GM18858 (cell line): ENCODE results near the gene VSTM4.

ENCODE experiments used
- ATAC-seq: cut with Tn5 transposase; IDR thresholded peaks from one replicate; pipeline ENCODE4 v1.9.1; 2021; ENCODE audit not compliant: unreplicated experiment

VSTM4 gene

DNA sequence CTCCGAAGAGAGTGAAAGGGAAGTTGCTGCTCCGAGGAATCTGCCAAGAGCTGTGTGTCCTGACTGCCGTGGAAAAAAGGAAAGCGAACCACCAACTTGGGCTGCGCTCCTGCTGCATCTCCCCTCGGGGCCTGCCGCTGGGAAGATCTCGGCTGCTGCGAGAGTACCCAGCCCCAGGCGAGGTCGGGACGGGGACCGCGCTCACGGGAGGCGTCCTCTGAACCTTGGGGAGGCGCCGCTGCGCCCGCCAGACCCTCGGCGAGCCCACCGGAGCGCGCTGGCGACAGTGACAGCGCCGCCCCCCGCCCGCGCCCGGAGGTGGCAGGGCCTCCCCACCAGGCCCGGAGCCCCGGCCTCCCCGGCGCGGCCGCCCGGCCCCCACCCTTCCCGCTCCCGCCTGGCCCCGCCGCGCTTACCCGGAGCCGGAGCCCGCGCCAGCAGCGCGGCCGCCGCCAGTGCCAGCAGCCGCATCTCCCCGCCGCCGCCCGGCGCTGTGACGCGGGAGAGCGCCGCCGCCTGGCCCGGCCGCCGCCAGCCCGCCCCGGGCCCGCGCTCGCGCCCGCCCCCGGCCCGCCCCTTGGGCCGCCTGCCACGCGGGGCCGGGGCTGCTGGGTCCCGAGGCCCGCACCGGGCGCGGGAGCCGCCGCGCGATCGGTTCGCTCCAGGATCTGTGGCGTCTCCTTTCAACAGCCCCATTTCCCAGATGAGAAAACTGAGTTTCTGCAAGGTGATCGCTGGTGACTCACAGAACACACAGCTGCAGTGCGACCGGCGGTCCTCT is at the start of gene VSTM4:
VSTM4 (minus strand) TSS at position 508 of the 781 bp plus-strand sequence; CDS start at position 471, 37 bp downstream.
- ATAC-seq: no peak

- peak; percentile 63 for ATAC-seq
Measured at GRCh38 chr10:49164559-49165188, 49.4 kb upstream of the VSTM4 start.

DNA sequence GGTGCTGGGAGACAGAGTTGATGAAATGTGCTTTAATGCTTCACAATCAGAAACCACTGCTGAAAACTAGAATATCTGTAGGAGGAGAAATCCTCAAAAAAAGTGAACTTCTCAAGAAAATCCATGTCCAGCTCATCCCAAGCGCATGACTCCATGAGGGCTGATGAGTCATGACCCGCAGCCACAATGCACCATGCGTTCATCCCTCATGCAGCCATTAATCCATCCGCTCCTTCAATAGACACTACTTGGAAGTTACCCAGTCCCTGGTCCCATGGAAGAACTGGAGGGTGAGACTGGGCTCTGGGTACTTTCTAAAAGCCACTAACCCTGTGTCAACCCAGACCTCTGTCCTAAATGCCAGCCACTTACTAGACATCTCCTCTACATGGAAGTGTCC is 48.4 kb upstream of the VSTM4 start:
- no peak for ATAC-seq

DNA sequence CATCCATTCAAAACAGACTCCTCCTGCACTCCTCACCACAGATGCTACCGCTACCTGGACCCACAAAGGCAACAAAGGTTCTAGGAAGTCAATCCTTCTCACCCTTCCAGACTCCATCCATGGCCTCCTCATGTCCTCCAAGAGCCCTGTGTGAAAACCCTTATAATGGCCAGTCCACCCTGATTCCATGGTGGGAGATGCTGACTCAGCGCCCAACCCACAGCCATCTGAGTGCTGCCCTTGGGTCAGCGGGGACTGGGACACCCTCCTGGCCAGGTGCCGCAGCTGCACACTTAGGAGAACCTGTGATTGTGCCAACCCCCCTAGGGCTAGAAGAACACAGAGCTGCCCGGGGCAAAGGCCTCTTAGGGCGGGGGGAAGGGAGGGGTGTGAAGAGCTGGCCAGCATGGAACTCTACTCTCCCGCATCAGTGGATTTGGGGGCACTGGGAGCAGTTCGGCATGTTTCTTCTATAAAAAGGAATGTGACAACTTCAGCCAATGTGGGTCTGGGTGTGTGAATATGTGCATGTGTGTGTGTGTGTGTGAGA is 47.5 kb upstream of the VSTM4 start:
- ATAC-seq: no peak

DNA sequence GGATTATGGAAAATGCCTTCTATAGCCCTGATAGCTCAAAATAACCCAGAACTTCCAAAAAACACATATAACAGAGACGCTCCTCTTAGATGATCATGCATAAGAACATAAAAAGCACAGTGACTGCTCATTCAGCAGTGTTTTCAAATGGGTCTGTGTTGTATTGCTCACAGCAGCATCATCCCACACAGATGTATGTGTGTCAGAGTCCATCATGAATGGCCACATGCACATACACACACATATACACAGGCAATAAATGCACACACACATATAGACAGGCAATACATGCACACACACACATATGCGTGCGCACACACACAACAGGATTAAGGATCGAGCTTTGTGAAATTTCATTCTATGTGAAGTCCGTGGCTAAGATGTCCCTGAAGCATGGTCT is 46.7 kb upstream of the VSTM4 start:
- no peak for ATAC-seq

DNA sequence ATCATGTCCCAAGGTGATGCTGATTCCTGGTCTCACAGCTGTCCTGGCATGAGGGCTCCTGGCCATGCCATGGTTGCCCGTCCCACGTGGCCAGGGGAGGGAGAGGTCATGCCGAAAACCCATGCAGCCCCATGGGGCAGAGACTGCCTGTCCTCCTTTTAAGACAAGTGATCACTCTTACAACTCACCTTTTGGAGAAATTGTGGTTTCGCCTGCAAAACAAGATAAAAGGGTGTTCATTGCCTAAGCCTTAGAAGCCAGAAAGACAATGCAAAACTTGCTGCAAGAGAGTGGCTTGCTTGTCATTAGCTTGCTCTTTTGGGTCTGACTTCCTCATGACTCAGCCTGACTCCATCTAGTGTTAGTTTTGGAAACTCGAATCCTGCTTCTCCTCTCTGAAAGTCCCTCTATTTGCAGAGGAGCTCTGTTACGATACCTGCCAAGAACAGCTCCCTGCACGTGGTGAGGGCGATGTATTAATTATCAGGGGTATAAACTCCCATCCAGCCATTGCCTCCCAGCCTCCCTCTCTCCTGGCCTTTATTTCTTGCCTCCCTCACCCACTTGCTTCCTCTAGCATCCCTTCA is 46.2 kb upstream of the VSTM4 start:
- ATAC-seq: no peak

- ATAC-seq: no peak
Measured at GRCh38 chr10:49160814-49161213, 45.5 kb upstream of the VSTM4 start.

GRCh38 chr10:49160110-49160509 is 44.8 kb upstream of the VSTM4 start:
- no peak for ATAC-seq

GRCh38 chr10:49158915-49159314 is 43.6 kb upstream of the VSTM4 start:
- no peak for ATAC-seq

- ATAC-seq: no peak
Measured at GRCh38 chr10:49158404-49158803, 43.1 kb upstream of the VSTM4 start.

DNA sequence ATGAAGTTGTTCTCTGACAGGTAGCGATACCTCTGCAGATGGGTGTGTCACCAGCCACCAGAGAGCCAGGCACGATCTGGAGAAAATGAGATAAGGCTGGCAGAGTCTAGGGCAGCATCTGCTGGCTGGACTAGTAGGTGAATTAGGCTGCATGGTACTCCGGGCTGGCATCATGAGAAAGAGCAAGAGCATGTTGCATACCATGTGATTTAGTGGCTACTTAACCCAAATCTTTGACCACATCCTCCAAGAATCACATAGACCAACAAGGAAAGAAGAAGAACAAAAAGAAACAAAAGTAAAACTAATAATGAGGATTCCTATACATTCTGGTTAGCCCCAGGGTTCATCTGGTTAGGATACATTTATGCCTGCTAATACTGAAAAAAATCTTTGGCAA is 41.9 kb upstream of the VSTM4 start:
- no peak for ATAC-seq

DNA sequence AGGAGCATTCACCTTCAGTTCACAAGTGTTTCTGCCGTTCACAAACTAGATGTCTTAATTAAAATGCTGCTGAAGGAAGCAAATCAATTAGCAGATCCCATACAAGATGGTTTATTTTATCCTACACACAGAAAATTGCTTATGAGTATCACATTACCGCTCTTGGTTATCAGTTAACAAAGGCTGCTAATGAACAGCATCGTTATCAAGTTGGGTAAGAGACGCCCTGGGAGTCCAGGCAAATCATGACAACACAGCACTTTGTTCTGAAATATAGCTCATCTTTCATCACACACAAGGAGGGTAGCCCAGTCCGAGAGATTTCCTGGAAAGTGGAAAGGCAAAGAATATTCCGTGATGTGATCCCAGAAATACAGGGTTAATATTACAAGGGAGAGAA is 39.3 kb upstream of the VSTM4 start:
- ATAC-seq: no peak

DNA sequence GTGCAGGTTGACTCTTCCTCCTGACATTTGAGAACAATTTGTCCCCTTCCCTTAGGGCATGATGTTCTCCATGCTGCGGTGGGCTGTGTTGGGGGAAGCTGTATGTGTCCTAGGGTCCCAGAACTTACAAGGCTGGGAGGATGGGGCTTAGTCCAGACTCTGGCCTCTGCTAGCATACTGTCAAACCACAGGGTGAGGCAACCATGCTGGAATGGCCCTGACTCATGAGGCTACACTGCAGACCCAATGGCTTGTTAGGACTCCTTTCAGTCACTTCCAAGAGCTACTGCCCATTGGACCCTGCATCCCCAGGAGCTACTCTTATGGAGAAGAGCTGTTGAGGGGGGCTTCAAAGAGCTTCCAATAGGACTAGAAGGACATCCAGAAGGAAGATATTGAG is 38.6 kb upstream of the VSTM4 start:
- no peak for ATAC-seq

DNA sequence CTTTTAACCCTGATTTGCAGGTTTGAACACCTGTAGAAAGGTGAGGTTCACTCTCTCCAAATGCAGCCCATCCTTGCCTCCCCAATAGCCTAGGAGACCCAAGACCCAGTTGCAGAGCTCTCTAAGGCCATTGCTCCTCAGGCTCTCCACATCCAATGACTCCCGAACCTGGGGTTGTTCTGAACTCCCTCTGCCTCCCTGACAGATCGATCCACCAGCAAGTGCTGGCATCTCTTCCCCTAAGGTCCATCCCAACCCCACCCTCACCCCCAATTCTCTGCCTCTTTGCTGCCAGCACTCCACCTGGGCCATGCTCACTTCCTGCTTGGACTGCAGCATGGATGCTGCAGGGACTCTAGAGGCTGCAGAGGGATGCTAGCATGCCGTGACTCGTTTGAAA is 37.8 kb upstream of the VSTM4 start:
- ATAC-seq: no peak

GRCh38 chr10:49152663-49153062 is 37.3 kb upstream of the VSTM4 start:
- no peak for ATAC-seq

DNA sequence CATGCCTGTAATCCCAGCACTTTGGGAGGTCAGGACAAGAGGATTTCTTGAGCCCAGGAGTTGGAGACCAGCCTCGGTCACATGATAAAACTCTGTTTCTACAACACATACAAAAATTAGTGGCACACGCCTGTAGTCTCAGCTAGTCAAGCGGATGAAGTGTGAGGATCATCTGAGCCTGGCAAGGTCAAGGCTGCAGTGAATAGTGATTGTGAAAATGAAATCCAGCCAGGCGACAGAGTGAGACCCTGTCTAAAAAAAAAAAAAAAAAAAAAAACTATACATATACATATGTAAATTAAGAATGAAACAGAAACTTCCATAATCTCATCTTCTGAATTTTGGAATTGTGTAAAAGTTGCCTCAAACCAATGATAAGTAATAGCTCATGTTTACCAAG is 36.7 kb upstream of the VSTM4 start:
- no peak for ATAC-seq

DNA sequence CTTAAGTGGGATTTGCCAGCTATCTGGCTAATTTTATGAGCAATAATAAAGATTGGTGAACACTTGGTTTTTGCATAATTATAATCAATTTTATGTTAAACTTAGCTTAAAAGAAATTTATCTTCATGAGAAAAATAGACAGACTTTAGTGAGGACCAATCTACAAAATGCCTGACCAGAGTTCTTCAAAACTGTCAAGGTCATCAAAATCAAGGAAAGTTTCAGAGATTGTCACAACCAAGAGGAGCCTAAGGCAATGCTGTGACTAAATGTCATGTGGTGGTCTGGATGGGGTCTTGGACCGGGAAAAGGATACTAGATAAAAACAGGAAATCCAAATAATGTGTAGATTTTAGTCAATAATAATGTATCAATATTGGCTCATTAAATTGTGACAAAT is 36.2 kb upstream of the VSTM4 start:
- ATAC-seq: no peak

DNA sequence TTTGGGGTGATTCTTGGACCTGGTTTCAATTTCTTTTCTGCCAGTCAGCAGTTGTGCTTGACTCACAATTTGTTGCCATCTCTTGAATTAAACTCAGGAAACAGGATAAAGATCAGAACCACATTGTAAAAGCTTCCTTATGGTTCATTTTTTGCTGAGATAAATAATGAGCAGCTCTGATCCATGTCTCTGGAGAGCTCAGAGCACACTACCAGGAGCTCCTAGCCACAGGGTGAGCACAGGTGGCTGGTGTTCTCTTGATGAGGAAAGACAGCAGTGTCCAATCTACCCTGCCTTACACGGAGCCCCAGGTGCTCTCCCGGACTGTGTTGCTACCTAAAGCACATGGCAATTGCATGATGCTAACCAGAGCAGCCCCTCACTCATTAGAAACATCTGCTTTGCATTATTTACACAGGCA is 35.7 kb upstream of the VSTM4 start:
- no peak for ATAC-seq

- ATAC-seq: no peak
Measured at GRCh38 chr10:49150426-49150825, 35.1 kb upstream of the VSTM4 start.

DNA sequence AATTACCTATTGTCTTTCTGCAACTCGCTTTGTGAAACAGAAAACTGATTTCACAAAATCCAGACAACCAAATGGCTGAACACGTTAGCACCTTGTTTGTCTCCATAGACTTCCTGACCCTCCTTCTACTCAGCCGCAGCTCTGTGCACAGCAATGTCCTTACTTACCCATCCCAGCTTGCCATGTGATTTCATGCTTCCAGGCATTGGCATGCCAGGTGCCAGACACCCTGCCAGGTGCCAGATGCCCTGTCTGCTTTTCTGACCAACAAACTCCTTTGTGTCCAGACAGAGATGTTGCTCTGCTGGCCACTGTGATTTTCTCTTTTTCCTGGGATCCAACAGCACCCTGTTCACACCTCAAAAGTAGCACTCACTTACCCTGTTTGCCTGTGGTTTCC is 34.6 kb upstream of the VSTM4 start:
- no peak for ATAC-seq

- ATAC-seq: no peak
Measured at GRCh38 chr10:49144058-49144720, 28.9 kb upstream of the VSTM4 start.

GRCh38 chr10:49143249-49143648 is 27.9 kb upstream of the VSTM4 start:
- ATAC-seq: no peak
